NB4 (cell line): ENCODE measurements around the gene GNAI2.
"Not testable (repeated sequence)": the region's sequence is repeated elsewhere in the genome, so short reads cannot be mapped to it uniquely, and the experiment has no call there.

Source experiments
- DNase-seq: peaks from one replicate; pipeline ENCODE4 v3.0.0; 2010; ENCODE audit warnings: low read depth
- H3K4me3 ChIP-seq: one replicate; pipeline ENCODE4 v1.5.1; 2011; ENCODE audit warnings: mild to moderate bottlenecking, low read depth, low read length, moderate library complexity
- MAX ChIP-seq: IDR thresholded peaks from 2 replicates; pipeline ENCODE4 v1.6.1; 2011; ENCODE audit warnings: low read depth, low read length
- MYC ChIP-seq: IDR thresholded peaks from 2 replicates; pipeline ENCODE4 v1.6.1; 2011; ENCODE audit warnings: low read depth, low read length
- POLR2A ChIP-seq: IDR thresholded peaks from 2 replicates; pipeline ENCODE4 v1.6.1; 2011; ENCODE audit warnings: mild to moderate bottlenecking; ENCODE audit not compliant: insufficient read length; ENCODE audit errors: extremely low read depth
- TF ChIP-seq, protein P1 (sequence below): IDR thresholded peaks from one replicate; pipeline ENCODE4 v1.5.1; 2012; ENCODE audit warnings: low read depth, low read length

Gene GNAI2

GRCh38 chr3:50242381-50242770 lies 6.4 kb downstream of the GNAI2 start:
- TF ChIP-seq MAX = no peak
- TF ChIP-seq MYC = no peak
- TF ChIP-seq, protein P1, sequence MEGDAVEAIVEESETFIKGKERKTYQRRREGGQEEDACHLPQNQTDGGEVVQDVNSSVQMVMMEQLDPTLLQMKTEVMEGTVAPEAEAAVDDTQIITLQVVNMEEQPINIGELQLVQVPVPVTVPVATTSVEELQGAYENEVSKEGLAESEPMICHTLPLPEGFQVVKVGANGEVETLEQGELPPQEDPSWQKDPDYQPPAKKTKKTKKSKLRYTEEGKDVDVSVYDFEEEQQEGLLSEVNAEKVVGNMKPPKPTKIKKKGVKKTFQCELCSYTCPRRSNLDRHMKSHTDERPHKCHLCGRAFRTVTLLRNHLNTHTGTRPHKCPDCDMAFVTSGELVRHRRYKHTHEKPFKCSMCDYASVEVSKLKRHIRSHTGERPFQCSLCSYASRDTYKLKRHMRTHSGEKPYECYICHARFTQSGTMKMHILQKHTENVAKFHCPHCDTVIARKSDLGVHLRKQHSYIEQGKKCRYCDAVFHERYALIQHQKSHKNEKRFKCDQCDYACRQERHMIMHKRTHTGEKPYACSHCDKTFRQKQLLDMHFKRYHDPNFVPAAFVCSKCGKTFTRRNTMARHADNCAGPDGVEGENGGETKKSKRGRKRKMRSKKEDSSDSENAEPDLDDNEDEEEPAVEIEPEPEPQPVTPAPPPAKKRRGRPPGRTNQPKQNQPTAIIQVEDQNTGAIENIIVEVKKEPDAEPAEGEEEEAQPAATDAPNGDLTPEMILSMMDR = no peak
- TF ChIP-seq POLR2A = no peak
- H3K4me3 ChIP-seq = no peak overlapping the region
- no peak for DNase-seq

- peak overlapping the region; percentile 51 for H3K4me3 ChIP-seq
- no peak for TF ChIP-seq MYC
- no peak for TF ChIP-seq POLR2A
- TF ChIP-seq, protein P1 = no peak
- TF ChIP-seq MAX = no peak
Measured at GRCh38 chr3:50242851-50243542, 7.0 kb downstream of the GNAI2 start.

DNA sequence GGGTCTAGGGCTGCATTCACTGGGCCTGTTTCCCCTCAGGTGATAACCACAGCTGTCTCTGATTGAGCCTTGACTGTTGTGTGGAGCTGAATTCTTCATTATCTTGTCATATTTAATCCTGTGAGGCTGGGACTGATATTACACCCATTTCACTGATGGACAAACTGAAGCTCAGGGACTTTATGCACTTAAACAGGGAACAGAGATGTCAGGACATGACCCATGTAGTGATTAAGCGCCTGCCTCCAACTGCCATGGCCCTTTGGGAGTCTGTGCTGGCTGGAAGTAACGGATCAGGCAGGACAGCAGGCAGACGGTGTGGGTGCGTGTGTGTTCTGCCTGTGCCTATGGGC lies 7.5 kb downstream of the GNAI2 start:
- TF ChIP-seq POLR2A (no peak), MAX (no peak), MYC (no peak)
- TF ChIP-seq, protein P1 = no peak
- H3K4me3 ChIP-seq = peak overlapping the region; percentile 51
- DNase-seq = no peak

More at GRCh38 chr3:50242851-50243542, 7.0 kb downstream of the GNAI2 start:
- peak; percentile 94 for DNase-seq

DNA sequence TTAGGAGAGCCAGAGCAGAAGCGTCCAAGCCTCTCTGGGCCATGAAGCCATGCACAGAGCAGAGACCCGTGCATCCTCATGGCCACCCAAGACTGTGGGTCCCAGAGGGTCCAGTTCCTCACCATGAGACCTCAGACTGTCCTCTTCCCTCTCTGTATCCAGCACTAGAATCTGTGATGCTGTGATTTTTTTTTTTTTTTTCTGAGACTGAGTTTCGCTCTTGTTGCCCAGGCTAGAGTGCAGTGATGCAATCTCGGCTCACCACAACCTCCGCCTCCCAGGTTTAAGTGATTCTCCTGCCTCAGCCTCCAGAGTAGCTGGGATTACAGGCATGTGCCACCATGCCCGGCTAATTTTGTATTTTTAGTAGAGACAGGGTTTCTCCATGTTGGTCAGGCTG lies 8.8 kb downstream of the GNAI2 start:
- DNase-seq, H3K4me3 ChIP-seq: not testable (repeated sequence)

- H3K4me3 ChIP-seq = peak overlapping the region; percentile 49
- no peak for DNase-seq
- no peak for TF ChIP-seq MYC
- no peak for TF ChIP-seq POLR2A
- TF ChIP-seq MAX = no peak
Measured at GRCh38 chr3:50245251-50245745, 9.3 kb downstream of the GNAI2 start.

- H3K4me3 ChIP-seq = peak overlapping the region; percentile 49
- TF ChIP-seq, protein P1 = peak; percentile 87
- peak; percentile 19; the same call in 1 of the 2 replicates for TF ChIP-seq MAX
- TF ChIP-seq MYC = no peak; the same call in 1 of the 2 replicates
- peak; percentile 94 for DNase-seq
Measured at GRCh38 chr3:50245831-50246516, 10.0 kb downstream of the GNAI2 start.
